Left ventricle myocardium inferior (tissue), 1 donor: Measurements from ENCODE around the gene HSD17B13. TPM values are rescaled to one million over a fixed set of nuclear protein-coding genes. Genes with fewer than 3 reads are reported as not detected.
A peak's percentile ranks its signal among the peaks of the same experiment; 100 is the strongest.

Experiments
- DNase-seq: peaks from one replicate; pipeline ENCODE4 v3.0.0-alpha.2; 2020
- H3K27ac ChIP-seq: fragments of 200-600 bp; replicated peaks from 2 replicates; pipeline ENCODE4 v1.8.0; 2021
- H3K27me3 ChIP-seq: fragments of 200-600 bp; 2 replicates; pipeline ENCODE4 v1.8.0; 2021; ENCODE audit warnings: low read depth
- H3K36me3 ChIP-seq: fragments of 200-600 bp; 2 replicates; pipeline ENCODE4 v1.8.0; 2021
- H3K4me1 ChIP-seq: fragments of 200-600 bp; 2 replicates; pipeline ENCODE4 v1.8.0; 2021
- H3K4me3 ChIP-seq: fragments of 200-600 bp; 2 replicates; pipeline ENCODE4 v1.8.0; 2021; ENCODE audit warnings: mild to moderate bottlenecking, moderate library complexity
- H3K9me3 ChIP-seq: fragments of 200-600 bp; replicated peaks from 2 replicates; pipeline ENCODE4 v1.8.0; 2021
- CTCF ChIP-seq: fragments of 200-600 bp; IDR thresholded peaks from 2 replicates; pipeline ENCODE4 v1.8.0; 2021; ENCODE audit warnings: antibody characterized with exemption, mild to moderate bottlenecking, borderline replicate concordance
- intact Hi-C: fragments of 100-400 bp; cut with micrococcal nuclease; formaldehyde crosslinking; loops from one replicate; pipeline ENCODE4 v1.11.0; 2022
- total RNA-seq: library from RNA; stranded (reverse); fragmentation: NEBNext Ultra II Directional; extraction: Animal tissue kit (Norgen Biotek cat#: 25700); gene quantifications from one replicate; pipeline ENCODE4 v1.2.1, GENCODE V29; 2021
- donor health status: DM: no; HTN: yes; CAD: no; lungs with severe emphysema.

Gene HSD17B13
- total RNA-seq, 1 donor from 2014 or later: 0.08 TPM

- TF ChIP-seq CTCF: no peak
- H3K4me1 ChIP-seq: peaks cover 20% of the 10 kb centered on the region
Measured at GRCh38 chr4:87313756-87314155, 8.9 kb downstream of the HSD17B13 start.

GRCh38 chr4:87311684-87312083 is 11.0 kb downstream of the HSD17B13 start:
- intact Hi-C loops: no loop called here
- Histone ChIP-seq H3K9me3 (no peaks in the 10 kb centered on the region), H3K36me3 (peaks cover 4% of the 10 kb centered on the region), H3K4me3 (no peak overlapping the region), H3K27ac (no peak overlapping the region), H3K4me1 (peaks cover 20% of the 10 kb centered on the region), H3K27me3 (no peaks in the 10 kb centered on the region)
- TF ChIP-seq CTCF: no peak
- DNase-seq: no peak

More at GRCh38 chr4:87313756-87314155, 8.9 kb downstream of the HSD17B13 start:
- intact Hi-C loops: no loop called here
- Histone ChIP-seq H3K27me3 (no peaks in the 10 kb centered on the region), H3K27ac (peak overlapping the region; percentile 71), H3K4me3 (no peak overlapping the region), H3K36me3 (peaks cover 4% of the 10 kb centered on the region), H3K9me3 (no peaks in the 10 kb centered on the region)
- DNase-seq: no peak

- DNase-seq: no peak
- intact Hi-C loops: no loop called here
- Histone ChIP-seq H3K9me3 (no peaks in the 10 kb centered on the region), H3K4me3 (no peak overlapping the region), H3K4me1 (peaks cover 20% of the 10 kb centered on the region), H3K27me3 (no peaks in the 10 kb centered on the region), H3K27ac (no peak overlapping the region), H3K36me3 (peaks cover 4% of the 10 kb centered on the region)
- no peak for TF ChIP-seq CTCF
Measured at GRCh38 chr4:87310691-87311335, 11.9 kb downstream of the HSD17B13 start.

GRCh38 chr4:87309625-87310024 is 13.1 kb downstream of the HSD17B13 start:
- H3K27me3 ChIP-seq: no peaks in the 10 kb centered on the region
- H3K4me3 ChIP-seq: no peak overlapping the region
- TF ChIP-seq CTCF: no peak
- intact Hi-C loops: no loop called here
- no peak for DNase-seq
- no peaks in the 10 kb centered on the region for H3K9me3 ChIP-seq
- H3K4me1 ChIP-seq: peaks cover 20% of the 10 kb centered on the region
- H3K36me3 ChIP-seq: peaks cover 4% of the 10 kb centered on the region
- peak overlapping the region; percentile 57 for H3K27ac ChIP-seq

- peaks cover 20% of the 10 kb centered on the region for H3K4me1 ChIP-seq
- TF ChIP-seq CTCF: no peak
- no peak overlapping the region for H3K4me3 ChIP-seq
- no peaks in the 10 kb centered on the region for H3K27me3 ChIP-seq
- intact Hi-C loops: no loop called here
- no peak for DNase-seq
- no peaks in the 10 kb centered on the region for H3K9me3 ChIP-seq
- no peak overlapping the region for H3K27ac ChIP-seq
- peaks cover 4% of the 10 kb centered on the region for H3K36me3 ChIP-seq
Measured at GRCh38 chr4:87306056-87306455, 16.6 kb downstream of the HSD17B13 start.
